Activated CD4-positive, alpha-beta T cell treated with anti-CD3 and anti-CD28 coated beads for 1 hour (primary cell): ENCODE data around the gene DHFR2.
"Not testable (repeated sequence)": the region's sequence is repeated elsewhere in the genome, so short reads cannot be mapped to it uniquely, and the experiment has no call there.

Experiments
- DNase-seq: peaks from one replicate; pipeline ENCODE4 v3.0.0-alpha.2; 2020

Gene DHFR2

GRCh38 chr3:94065122-94065521 lies 2.4 kb upstream of the DHFR2 start:
- DNase-seq: no peak

- DNase-seq: no peak
These were observed 1.6 kb upstream of the DHFR2 start for GRCh38 chr3:94064243-94064860.

GRCh38 chr3:94063496-94064119 lies 892 bp upstream of the DHFR2 start:
- DNase-seq: no peak

- no peak for DNase-seq
These were observed 1.4 kb downstream of the DHFR2 start for GRCh38 chr3:94061297-94061696.

- DNase-seq: no peak
These were observed 12.2 kb downstream of the DHFR2 start for GRCh38 chr3:94050546-94050945.

- no peak for DNase-seq
These were observed 13.4 kb downstream of the DHFR2 start for GRCh38 chr3:94049267-94049666.

GRCh38 chr3:94046533-94046932 lies 16.2 kb downstream of the DHFR2 start:
- DNase-seq: no peak

GRCh38 chr3:94044100-94044936 lies 18.4 kb downstream of the DHFR2 start:
- not testable (repeated sequence) for DNase-seq

- no peak for DNase-seq
These were observed 19.4 kb downstream of the DHFR2 start for GRCh38 chr3:94043285-94043684.

GRCh38 chr3:94036909-94037507 lies 25.7 kb downstream of the DHFR2 start:
- DNase-seq: no peak

GRCh38 chr3:94028093-94028837 lies 34.5 kb downstream of the DHFR2 start, which contains the start of gene STX19:
STX19 (minus strand) TSS chr3:94028597; CDS start chr3:94015269, 13,328 bp downstream.
- DNase-seq: no peak

GRCh38 chr3:94026623-94027022 lies 36.1 kb downstream of the DHFR2 start:
- no peak for DNase-seq

- no peak for DNase-seq
These were observed 38.3 kb downstream of the DHFR2 start for GRCh38 chr3:94024385-94024784.

GRCh38 chr3:94020293-94020692 lies 42.4 kb downstream of the DHFR2 start:
- DNase-seq: no peak

GRCh38 chr3:94019659-94020058 lies 43.1 kb downstream of the DHFR2 start:
- DNase-seq: no peak

- DNase-seq: no peak
These were observed 47.7 kb downstream of the DHFR2 start for GRCh38 chr3:94015025-94015424.

GRCh38 chr3:94012185-94012584 lies 50.5 kb downstream of the DHFR2 start:
- DNase-seq: no peak

- DNase-seq: no peak
These were observed 51.4 kb downstream of the DHFR2 start for GRCh38 chr3:94011233-94011711.

- DNase-seq: no peak
These were observed 53.1 kb downstream of the DHFR2 start for GRCh38 chr3:94009608-94010007.

GRCh38 chr3:94008253-94008652 lies 54.5 kb downstream of the DHFR2 start:
- DNase-seq: no peak
